Activated CD4-positive, alpha-beta T cell treated with anti-CD3 and anti-CD28 coated beads, Interleukin-2, amount 50 U/mL, for 48 hours (primary cell): ENCODE measurements around the gene FAM50B.

ENCODE experiments used
- DNase-seq, 2 experiments: peaks; one replicate each; pipeline ENCODE4 v3.0.0-alpha.2; 2020

FAM50B gene

DNA sequence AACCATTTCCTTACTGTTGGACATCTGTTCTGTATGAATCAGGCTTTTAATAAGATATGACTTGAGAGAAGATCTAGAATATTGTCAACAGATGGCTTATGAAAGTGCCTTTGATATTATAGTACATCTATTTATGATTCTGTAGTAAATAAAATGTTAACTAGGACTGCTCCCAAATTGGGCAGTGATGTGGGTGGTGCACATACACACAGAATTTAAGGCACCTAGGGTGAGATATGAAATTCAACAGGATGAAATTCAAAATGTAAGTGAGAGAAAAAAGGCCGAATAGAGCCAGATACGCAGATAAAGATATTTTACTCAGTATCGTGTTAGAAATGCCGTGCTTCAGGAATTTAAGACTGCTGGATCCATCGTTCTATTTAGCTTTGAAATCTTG is 26.3 kb downstream of the FAM50B start:
- no peak for DNase-seq

DNA sequence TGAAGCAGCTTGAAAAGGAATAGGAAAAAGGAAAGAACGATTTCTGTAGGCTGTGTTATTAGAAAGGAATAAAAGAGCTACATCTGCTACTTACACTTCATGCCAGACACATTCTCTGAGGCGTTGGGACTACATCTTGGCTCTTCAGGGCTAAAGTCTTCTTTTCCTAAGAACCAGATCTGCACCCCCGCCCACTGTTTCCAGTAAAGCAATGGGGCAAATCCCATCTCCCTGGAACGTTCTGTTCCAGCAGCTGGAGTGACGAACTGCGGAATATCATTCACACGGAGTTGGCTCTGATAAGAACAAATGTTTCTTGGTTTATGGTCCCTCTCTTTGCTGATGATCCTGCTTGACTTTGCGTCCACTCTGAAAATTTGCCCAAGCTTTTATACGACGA is 26.9 kb downstream of the FAM50B start:
- DNase-seq = no peak

DNA sequence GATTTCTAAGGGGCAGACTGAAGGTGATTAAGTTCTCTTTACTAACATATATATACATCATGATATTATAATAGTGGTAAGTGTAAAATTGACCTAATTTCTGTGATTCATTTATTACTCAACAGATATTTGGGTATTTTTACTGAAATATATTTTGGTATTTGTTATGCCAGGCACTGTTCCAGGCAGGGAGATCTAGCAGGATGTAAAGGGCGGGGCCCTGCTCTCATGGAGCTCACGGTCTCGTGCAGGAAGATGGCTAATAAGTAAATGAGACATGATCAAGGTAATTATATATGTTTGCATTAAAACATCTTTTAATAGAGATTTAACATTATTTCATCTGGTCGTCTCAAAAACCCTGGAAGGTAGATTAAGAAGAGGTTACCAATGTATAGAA is 27.7 kb downstream of the FAM50B start:
- DNase-seq = no peak

- no peak for DNase-seq
Observed at GRCh38 chr6:3878048-3878666, 29.0 kb downstream of the FAM50B start.

GRCh38 chr6:3879194-3879952 is 30.2 kb downstream of the FAM50B start:
- DNase-seq = no peak

- DNase-seq = no peak
Observed at GRCh38 chr6:3881711-3882421, 32.7 kb downstream of the FAM50B start.

DNA sequence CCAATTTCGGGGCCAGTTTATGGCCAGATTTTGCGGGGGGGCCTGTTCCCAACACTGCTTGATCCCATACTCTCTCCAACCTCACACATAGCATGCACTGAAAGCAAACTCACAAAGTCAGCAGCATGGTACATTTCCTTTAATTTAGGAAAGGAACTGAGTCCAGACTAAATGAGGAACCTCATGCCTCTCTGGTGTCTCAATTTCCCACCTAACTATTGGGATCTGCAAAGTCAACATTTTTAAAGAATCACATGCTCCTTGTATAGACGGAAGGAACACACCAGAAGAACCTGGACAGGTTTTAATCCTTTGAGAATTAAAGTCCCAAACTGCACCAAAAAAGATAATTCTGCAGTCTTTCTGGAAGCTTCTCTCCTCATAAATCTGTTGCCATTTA is 33.3 kb downstream of the FAM50B start:
- DNase-seq = no peak

GRCh38 chr6:3882866-3883265 is 33.7 kb downstream of the FAM50B start:
- no peak for DNase-seq

DNA sequence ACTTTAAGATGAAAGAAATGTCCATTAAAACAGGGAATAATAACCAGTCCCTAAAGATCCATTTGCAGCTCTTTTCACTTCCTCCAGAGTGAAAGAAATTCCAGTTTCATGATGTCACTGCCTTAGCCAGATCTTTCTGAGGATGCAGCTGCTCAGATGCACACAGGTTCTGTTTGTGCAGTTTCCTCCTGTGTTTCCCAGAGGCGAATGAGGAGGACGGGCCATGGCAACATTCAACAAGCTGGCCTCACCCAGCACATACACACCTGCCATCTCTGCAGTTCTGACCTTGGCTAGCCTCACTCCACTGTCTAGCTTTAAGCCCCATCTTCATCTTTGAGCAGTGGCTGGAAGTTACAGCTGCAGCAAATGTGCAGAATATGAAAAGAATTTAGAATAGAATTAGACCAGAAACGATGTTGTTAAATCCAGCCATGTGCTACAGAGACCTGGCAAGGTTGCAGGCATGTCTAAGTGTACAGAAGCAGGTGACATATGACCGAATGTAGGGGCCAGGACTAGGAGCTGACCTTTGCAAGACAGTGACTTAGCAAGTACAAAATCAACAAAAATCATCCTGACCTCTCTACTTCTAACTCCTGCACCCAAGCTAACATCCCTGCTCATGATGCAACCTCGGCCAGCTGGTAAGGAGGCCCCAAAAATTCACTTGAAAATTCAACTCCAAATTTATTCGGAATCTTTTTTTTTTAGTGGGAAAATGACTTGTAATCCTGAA is 35.0 kb downstream of the FAM50B start:
- DNase-seq = no peak

- DNase-seq = no peak
Observed at GRCh38 chr6:3885262-3886036, 36.3 kb downstream of the FAM50B start.

DNA sequence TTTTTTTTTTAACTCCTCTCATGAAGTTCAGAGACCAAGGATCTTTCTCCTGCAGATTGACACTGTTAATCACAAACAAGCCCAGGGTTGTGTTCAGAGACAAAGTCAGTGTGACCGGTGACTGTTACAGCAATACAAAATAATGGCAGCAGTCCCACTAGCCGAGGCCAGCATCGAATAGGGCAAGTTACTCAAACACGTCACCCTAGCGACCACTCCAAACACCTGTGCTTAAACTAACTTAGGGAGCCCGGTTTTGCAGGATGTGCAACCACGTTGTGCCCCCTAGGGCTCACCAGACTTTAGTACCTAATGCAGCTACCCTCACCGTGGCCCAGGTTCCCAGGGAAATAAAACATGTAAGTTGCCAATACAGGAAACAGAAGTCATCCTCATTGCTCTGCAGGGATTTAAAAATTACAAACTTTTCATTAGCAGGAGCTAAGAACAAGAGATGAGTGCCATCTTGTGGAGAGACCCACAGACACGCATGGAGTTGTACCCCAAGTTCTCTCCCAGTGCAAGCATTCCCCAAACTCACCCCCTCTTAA is 38.1 kb downstream of the FAM50B start:
- no peak for DNase-seq

- DNase-seq = no peak
Observed at GRCh38 chr6:3888153-3888957, 39.2 kb downstream of the FAM50B start.

DNA sequence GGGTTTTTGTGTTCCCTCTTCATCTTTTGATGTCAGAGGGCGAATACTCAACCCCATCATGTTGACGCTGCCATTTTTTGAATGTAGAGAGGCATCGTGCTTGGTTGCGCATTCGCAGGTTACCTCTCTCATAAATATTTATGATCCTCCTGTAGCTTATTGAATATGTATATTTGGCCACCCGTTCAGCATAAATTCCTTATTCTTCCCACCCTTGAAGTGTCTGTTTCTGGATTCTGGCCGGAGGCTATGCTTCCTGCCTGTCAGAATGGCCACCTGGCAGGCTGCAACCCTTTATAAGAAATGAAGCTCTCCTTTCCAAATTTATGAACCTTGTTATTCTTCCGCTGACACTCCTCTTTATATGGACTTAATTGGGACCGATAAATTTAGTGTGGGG is 40.9 kb downstream of the FAM50B start:
- no peak for DNase-seq

DNA sequence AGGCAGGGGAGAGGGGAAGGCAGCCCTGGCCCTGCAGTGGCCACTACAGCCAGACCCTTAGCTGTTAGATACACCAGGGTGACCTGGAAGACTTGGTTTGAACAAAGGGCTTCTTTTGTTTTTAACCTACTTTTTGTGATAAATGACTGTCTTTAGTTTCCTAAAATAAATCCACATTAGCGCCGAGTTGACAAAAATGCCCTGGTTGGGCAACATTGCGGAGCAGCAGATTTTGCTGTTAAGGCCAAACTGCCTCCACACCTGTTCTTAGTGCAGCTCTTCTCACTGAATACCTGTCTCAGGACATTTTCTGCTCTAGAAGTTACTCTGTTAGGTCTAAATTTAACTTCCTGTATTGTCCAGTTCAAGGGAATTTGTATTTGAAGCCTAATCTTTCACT is 42.7 kb downstream of the FAM50B start:
- DNase-seq = no peak

- DNase-seq = no peak
Observed at GRCh38 chr6:3892603-3893002, 43.4 kb downstream of the FAM50B start.

- DNase-seq = no peak
Observed at GRCh38 chr6:3893487-3893886, 44.3 kb downstream of the FAM50B start.

- DNase-seq = no peak
Observed at GRCh38 chr6:3893917-3894316, 44.7 kb downstream of the FAM50B start.

- DNase-seq = no peak
Observed at GRCh38 chr6:3894590-3895311, 45.6 kb downstream of the FAM50B start.

GRCh38 chr6:3895312-3895653 is 46.1 kb downstream of the FAM50B start:
- no peak for DNase-seq

DNA sequence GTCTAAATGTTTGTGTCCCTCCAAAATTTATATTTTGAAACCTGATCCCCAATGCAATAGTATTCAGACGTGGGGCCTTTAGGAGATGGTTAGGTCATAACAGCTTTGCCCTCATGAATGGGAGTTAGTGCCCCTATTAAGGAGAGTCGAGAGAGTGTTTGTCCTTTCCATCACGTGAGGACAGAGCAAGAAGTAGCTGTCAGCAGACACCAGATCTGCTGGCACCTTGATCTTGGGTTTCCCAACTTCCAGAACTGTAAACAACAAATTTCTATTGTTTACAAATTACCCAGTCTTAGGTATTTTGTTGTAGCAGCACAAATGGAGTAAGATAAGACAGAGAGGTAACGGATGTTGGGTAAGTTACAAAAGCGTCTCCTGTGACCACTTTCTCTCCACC is 46.6 kb downstream of the FAM50B start:
- DNase-seq = no peak
